Esophagus squamous epithelium (tissue), 4 donors: ENCODE measurements around the gene GALNT15.

ENCODE experiments used
- CTCF ChIP-seq, 6 experiments: fragments of 450-650 bp in 4 of 6; fragments of 200-600 bp in 2 of 6; sonication (generic) in 2 of 6; IDR thresholded peaks; one replicate each; pipeline ENCODE4 v1.5.1; 2016 to 2019; ENCODE audit warnings: antibody characterized with exemption in 6 of 6, mild to moderate bottlenecking in 4 of 6, moderate library complexity in 4 of 6
- POLR2A ChIP-seq, 4 donors: fragments of 450-650 bp; IDR thresholded peaks; one replicate each; pipeline ENCODE4 v1.6.1; 2017; ENCODE audit warnings: antibody characterized with exemption in 4 of 4, mild to moderate bottlenecking in 4 of 4, moderate library complexity in 3 of 4

GRCh38 chr3:16234281-16234680, 59.8 kb downstream of the GALNT15 start:
- no peak for TF ChIP-seq CTCF (IDR thresholded peaks at IDR 0.05)
- no peak for TF ChIP-seq POLR2A (IDR thresholded peaks at IDR 0.05)
